BJ (cell line): ENCODE results near the gene TAS2R16. TPM values are rescaled to one million over a fixed set of nuclear protein-coding genes. Genes with fewer than 3 reads are reported as not detected.

Source experiments
- CTCF ChIA-PET: fragments of 350-600 bp; formaldehyde crosslinking; extraction: SDS; loops from one replicate; lab custom pipeline; 2021; ENCODE audit warnings: antibody characterized with exemption, inconsistent platforms; lab: Yijun Ruan, JAX
- POLR2A ChIA-PET: fragments of 300-600 bp; sonication (Branson Sonifier 250); formaldehyde crosslinking; extraction: SDS; loops from one replicate; lab custom pipeline; 2021; ENCODE audit warnings: antibody characterized with exemption; lab: Charles Lee
- DNase-seq: peaks from one replicate; pipeline ENCODE4 v3.0.0-alpha.2; 2011; ENCODE audit warnings: low read depth
- H3K27me3 ChIP-seq: 2 replicates; pipeline ENCODE4 v1.6.0; 2011; ENCODE audit warnings: low read length; ENCODE audit not compliant: control insufficient read depth, insufficient read depth
- H3K36me3 ChIP-seq: 2 replicates; pipeline ENCODE4 v1.5.1; 2011; ENCODE audit warnings: low read length; ENCODE audit not compliant: control insufficient read depth, insufficient read depth
- H3K4me3 ChIP-seq: 2 replicates; pipeline ENCODE4 v1.5.1; 2011; ENCODE audit warnings: low read depth, mild to moderate bottlenecking, control low read depth, low read length
- CTCF ChIP-seq: IDR thresholded peaks from 2 replicates; pipeline ENCODE4 v1.5.1; 2011; ENCODE audit warnings: low read depth, mild to moderate bottlenecking, control low read depth, inconsistent platforms, low read length, moderate library complexity; ENCODE audit not compliant: insufficient read depth
- polyA plus RNA-seq: library from polyadenylated mRNA; depleted of rRNA; stranded (reverse); fragments of >200 nt; gene quantifications from 2 replicates; pipeline ENCODE4 v1.2.3, GENCODE V29; 2011

The TAS2R16 gene
- polyA plus RNA-seq, 1 experiment, result not detected

- DNase-seq, result no peak
- H3K4me3 ChIP-seq, result no peak overlapping the region
- POLR2A ChIA-PET, result no interaction called here
- CTCF ChIA-PET, result no interaction called here
- H3K36me3 ChIP-seq, result no peaks in the 10 kb centered on the region
- no peaks in the 10 kb centered on the region for H3K27me3 ChIP-seq
- no peak for TF ChIP-seq CTCF
Observed at GRCh38 chr7:123022576-123022975, 27.1 kb upstream of the TAS2R16 start.

DNA sequence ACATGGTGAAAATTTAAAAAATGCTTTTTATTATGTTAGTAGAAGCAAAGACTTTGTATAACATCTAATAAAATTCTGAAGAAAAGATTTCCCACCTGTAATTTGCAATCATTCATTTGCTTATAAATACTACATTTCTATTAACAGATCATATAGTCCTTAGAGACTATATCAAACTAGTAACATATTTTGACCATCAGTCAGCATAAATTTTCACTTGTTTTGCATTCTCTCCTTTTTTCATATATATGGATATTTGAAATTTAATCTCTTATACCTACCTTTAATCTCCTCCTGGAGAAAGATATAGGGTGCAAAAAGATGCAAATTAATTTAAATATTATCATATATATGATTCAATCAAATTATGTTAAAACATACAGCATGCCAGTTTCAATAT lies 16.9 kb upstream of the TAS2R16 start:
- H3K36me3 ChIP-seq, result no peaks in the 10 kb centered on the region
- H3K27me3 ChIP-seq, result no peaks in the 10 kb centered on the region
- DNase-seq, result no peak
- TF ChIP-seq CTCF, result no peak
- ChIA-PET POLR2A (no interaction called here), CTCF (no interaction called here)
- H3K4me3 ChIP-seq, result no peak overlapping the region

GRCh38 chr7:123011766-123012369 lies 16.4 kb upstream of the TAS2R16 start:
- CTCF ChIA-PET, result no interaction called here
- TF ChIP-seq CTCF, result no peak
- Histone ChIP-seq H3K27me3 (no peaks in the 10 kb centered on the region), H3K36me3 (no peaks in the 10 kb centered on the region), H3K4me3 (no peak overlapping the region)
- POLR2A ChIA-PET, result no interaction called here
- no peak for DNase-seq

DNA sequence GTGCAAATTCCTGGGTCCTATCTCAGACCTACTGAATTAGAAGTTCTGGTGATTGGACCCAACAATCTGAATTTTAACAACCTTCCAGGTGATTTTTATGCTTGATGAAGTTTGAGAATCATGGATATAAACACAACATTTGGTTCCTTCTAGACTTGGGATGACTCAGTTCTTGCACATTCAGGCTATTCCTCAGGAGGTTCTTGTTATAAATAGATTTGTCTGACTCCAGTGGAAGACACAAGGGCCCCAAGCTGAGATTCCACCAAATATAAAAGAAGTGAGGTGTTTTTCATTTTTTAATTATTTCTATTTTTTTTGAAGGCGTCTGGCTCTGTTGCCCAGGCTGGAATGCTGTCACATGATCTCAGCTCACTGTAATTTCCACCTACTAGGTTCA lies 9.4 kb upstream of the TAS2R16 start:
- CTCF ChIA-PET, result no interaction called here
- Histone ChIP-seq H3K27me3 (no peaks in the 10 kb centered on the region), H3K4me3 (no peak overlapping the region), H3K36me3 (no peaks in the 10 kb centered on the region)
- POLR2A ChIA-PET, result no interaction called here
- TF ChIP-seq CTCF, result no peak
- DNase-seq, result no peak

- Histone ChIP-seq H3K36me3 (no peaks in the 10 kb centered on the region), H3K27me3 (no peaks in the 10 kb centered on the region), H3K4me3 (no peak overlapping the region)
- DNase-seq, result no peak
- TF ChIP-seq CTCF, result no peak
- POLR2A ChIA-PET, result no interaction called here
- CTCF ChIA-PET, result no interaction called here
Observed at GRCh38 chr7:123003539-123004126, 8.1 kb upstream of the TAS2R16 start.
